Hepatocyte (in vitro differentiated cells): ENCODE data around the gene SBF1. TPM values are rescaled to one million over a fixed set of nuclear protein-coding genes. Genes with fewer than 3 reads are reported as not detected.

Experiments
- DNase-seq: peaks from one replicate; pipeline ENCODE4 v3.0.0-alpha.2; 2016; ENCODE audit warnings: low spot score
- H2AFZ ChIP-seq: fragments of 200-600 bp; sonication (generic); 2 replicates; pipeline ENCODE4 v1.6.0; 2016; ENCODE audit warnings: antibody characterized with exemption, mild to moderate bottlenecking
- H3K27ac ChIP-seq: fragments of 200-600 bp; sonication (generic); 2 replicates; pipeline ENCODE4 v1.5.1; 2016; ENCODE audit warnings: mild to moderate bottlenecking
- H3K27me3 ChIP-seq: fragments of 200-600 bp; sonication (generic); 2 replicates; pipeline ENCODE4 v1.6.1; 2016
- H3K36me3 ChIP-seq: fragments of 200-600 bp; sonication (generic); replicated peaks from 2 replicates; pipeline ENCODE4 v1.5.1; 2016; ENCODE audit warnings: low read depth; ENCODE audit not compliant: insufficient read depth
- H3K4me1 ChIP-seq: fragments of 200-600 bp; sonication (generic); 2 replicates; pipeline ENCODE4 v1.5.1; 2016; ENCODE audit warnings: mild to moderate bottlenecking, moderate library complexity; ENCODE audit not compliant: insufficient read depth
- H3K4me2 ChIP-seq: fragments of 200-600 bp; sonication (generic); 2 replicates; pipeline ENCODE4 v1.6.0; 2016
- H3K4me3 ChIP-seq: fragments of 200-600 bp; sonication (generic); 2 replicates; pipeline ENCODE4 v1.5.1; 2016; ENCODE audit warnings: mild to moderate bottlenecking
- H3K79me2 ChIP-seq: fragments of 200-600 bp; sonication (generic); 2 replicates; pipeline ENCODE4 v1.6.0; 2017; ENCODE audit warnings: mild to moderate bottlenecking
- H3K9me2 ChIP-seq: fragments of 200-600 bp; sonication (generic); replicated peaks from 2 replicates; pipeline ENCODE4 v1.6.0; 2017; ENCODE audit warnings: mild to moderate bottlenecking; ENCODE audit not compliant: insufficient read depth
- H3K9me3 ChIP-seq: fragments of 200-600 bp; sonication (generic); 2 replicates; pipeline ENCODE4 v1.5.1; 2016; ENCODE audit warnings: low read depth, mild to moderate bottlenecking
- H4K20me1 ChIP-seq: fragments of 200-600 bp; sonication (generic); 2 replicates; pipeline ENCODE4 v1.6.0; 2016; ENCODE audit warnings: mild to moderate bottlenecking; ENCODE audit not compliant: insufficient read depth, poor library complexity, severe bottlenecking
- EZH2 ChIP-seq: fragments of 200-600 bp; sonication (generic); IDR thresholded peaks from 2 replicates; pipeline ENCODE4 v1.6.1; 2016; ENCODE audit warnings: antibody characterized with exemption, mild to moderate bottlenecking, borderline replicate concordance
- EZH2phosphoT487 ChIP-seq: fragments of 200-600 bp; sonication (generic); IDR thresholded peaks from one replicate; pipeline ENCODE4 v1.6.1; 2018; ENCODE audit warnings: antibody characterized with exemption, mild to moderate bottlenecking, low read depth, moderate library complexity; ENCODE audit not compliant: unreplicated experiment, severe bottlenecking
- WGBS: methylation state at CpG from one replicate; pipeline ENCODE4 v1.1.6; 2016; ENCODE audit warnings: low lambda C conversion rate; ENCODE audit errors: missing lambda C conversion rate; 5-methylcytosine and 5-hydroxymethylcytosine counted together
- polyA plus RNA-seq: library from polyadenylated mRNA; unstranded; fragments of >200 nt; fragmentation: Nextera tagmentation; extraction: Ambion mirVana; gene quantifications from 2 replicates; pipeline ENCODE4 v1.2.1, GENCODE V29; 2016
- total RNA-seq: library from RNA; depleted of rRNA; stranded (reverse); fragments of >200 nt; gene quantifications from 2 replicates; pipeline ENCODE4 v1.2.3, GENCODE V29; 2014
- TF ChIP-seq, protein P1 (sequence below): fragments of 200-600 bp; sonication (generic); IDR thresholded peaks from 2 replicates; pipeline ENCODE4 v1.5.1; 2016; ENCODE audit warnings: antibody characterized with exemption, mild to moderate bottlenecking; ENCODE audit not compliant: poor library complexity

The SBF1 gene
- total and polyA plus RNA-seq, 2 experiments from 2014 or later: 34.5 to 49.5 TPM

DNA sequence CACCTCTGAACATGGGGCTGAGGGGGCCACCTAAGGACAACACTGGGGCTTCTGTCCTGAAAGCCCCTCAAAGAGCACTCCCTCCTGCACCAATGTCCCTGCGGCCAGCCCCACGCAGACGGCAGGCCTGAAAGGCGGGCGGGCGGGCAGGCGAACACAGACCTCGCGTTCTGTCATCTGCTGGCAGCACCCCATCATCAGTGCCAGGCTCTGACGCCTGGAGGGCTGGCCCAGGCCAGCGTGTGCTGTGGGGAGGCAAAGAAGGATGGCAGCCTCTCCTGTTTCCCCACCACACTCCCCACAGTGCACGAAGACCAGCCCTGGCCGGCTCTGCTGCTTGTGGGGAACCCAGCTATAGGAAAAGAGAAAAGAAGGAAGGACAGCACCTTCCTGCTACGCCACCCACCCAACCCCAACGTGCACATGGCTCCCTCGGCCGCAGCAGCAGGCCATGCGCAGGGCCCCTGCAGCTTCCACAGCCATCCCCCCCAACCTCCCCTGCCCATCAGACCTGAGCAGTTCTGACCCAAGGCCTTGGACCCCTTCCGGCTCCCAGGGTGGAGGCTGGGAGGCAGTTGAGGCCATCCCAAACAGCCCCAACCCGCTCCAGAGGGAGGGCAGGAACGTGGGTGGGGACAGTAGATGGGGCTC, 3.5 kb downstream of the SBF1 start:
- 92% methylated on average over 21 of the region's 21 CpGs for WGBS
- DNase-seq: no peak
- TF ChIP-seq EZH2: no peak
- TF ChIP-seq, protein P1, sequence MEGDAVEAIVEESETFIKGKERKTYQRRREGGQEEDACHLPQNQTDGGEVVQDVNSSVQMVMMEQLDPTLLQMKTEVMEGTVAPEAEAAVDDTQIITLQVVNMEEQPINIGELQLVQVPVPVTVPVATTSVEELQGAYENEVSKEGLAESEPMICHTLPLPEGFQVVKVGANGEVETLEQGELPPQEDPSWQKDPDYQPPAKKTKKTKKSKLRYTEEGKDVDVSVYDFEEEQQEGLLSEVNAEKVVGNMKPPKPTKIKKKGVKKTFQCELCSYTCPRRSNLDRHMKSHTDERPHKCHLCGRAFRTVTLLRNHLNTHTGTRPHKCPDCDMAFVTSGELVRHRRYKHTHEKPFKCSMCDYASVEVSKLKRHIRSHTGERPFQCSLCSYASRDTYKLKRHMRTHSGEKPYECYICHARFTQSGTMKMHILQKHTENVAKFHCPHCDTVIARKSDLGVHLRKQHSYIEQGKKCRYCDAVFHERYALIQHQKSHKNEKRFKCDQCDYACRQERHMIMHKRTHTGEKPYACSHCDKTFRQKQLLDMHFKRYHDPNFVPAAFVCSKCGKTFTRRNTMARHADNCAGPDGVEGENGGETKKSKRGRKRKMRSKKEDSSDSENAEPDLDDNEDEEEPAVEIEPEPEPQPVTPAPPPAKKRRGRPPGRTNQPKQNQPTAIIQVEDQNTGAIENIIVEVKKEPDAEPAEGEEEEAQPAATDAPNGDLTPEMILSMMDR: no peak
- no peak for TF ChIP-seq EZH2phosphoT487
- no peaks in the 10 kb centered on the region for H3K27me3 ChIP-seq
- H3K4me3 ChIP-seq: no peak overlapping the region
- H3K79me2 ChIP-seq: peaks cover 63% of the 10 kb centered on the region
- H3K9me2 ChIP-seq: no peaks in the 10 kb centered on the region
- H2AFZ ChIP-seq: no peak overlapping the region
- H3K4me1 ChIP-seq: peaks cover 42% of the 10 kb centered on the region
- no peaks in the 10 kb centered on the region for H3K36me3 ChIP-seq
- no peaks in the 10 kb centered on the region for H3K9me3 ChIP-seq
- H4K20me1 ChIP-seq: peaks cover 65% of the 10 kb centered on the region
- H3K27ac ChIP-seq: no peak overlapping the region
- no peak overlapping the region for H3K4me2 ChIP-seq

DNA sequence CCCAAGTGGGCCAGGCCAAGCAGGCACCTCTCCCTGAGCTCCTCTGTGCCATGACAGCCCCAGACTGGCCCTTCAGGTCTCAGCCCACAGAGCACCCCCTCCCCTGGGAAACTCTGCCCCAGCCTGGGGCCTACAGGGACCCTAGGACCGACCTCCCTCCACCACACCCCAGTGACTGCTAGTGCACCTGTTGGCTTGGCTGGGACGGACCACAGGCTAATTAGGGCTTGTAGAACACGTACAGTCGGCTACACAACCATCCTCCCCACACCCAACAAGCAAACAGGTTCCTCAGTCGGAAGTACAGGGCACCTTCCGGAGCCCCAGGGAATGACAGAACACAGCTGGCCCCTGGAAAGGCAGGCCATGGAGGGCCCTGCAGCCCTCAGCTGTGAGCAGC, 4.3 kb downstream of the SBF1 start:
- no peak overlapping the region for H3K4me3 ChIP-seq
- H3K4me2 ChIP-seq: peak overlapping the region; percentile 46
- WGBS: 78% methylated on average over 6 of the region's 6 CpGs
- peaks cover 42% of the 10 kb centered on the region for H3K4me1 ChIP-seq
- H3K27ac ChIP-seq: peak overlapping the region; percentile 46
- no peaks in the 10 kb centered on the region for H3K36me3 ChIP-seq
- no peaks in the 10 kb centered on the region for H3K27me3 ChIP-seq
- TF ChIP-seq EZH2 (no peak), EZH2phosphoT487 (no peak)
- TF ChIP-seq, protein P1: no peak
- no peak for DNase-seq
- H3K79me2 ChIP-seq: peaks cover 63% of the 10 kb centered on the region
- no peaks in the 10 kb centered on the region for H3K9me3 ChIP-seq
- no peak overlapping the region for H2AFZ ChIP-seq
- H3K9me2 ChIP-seq: no peaks in the 10 kb centered on the region
- H4K20me1 ChIP-seq: peaks cover 65% of the 10 kb centered on the region

DNA sequence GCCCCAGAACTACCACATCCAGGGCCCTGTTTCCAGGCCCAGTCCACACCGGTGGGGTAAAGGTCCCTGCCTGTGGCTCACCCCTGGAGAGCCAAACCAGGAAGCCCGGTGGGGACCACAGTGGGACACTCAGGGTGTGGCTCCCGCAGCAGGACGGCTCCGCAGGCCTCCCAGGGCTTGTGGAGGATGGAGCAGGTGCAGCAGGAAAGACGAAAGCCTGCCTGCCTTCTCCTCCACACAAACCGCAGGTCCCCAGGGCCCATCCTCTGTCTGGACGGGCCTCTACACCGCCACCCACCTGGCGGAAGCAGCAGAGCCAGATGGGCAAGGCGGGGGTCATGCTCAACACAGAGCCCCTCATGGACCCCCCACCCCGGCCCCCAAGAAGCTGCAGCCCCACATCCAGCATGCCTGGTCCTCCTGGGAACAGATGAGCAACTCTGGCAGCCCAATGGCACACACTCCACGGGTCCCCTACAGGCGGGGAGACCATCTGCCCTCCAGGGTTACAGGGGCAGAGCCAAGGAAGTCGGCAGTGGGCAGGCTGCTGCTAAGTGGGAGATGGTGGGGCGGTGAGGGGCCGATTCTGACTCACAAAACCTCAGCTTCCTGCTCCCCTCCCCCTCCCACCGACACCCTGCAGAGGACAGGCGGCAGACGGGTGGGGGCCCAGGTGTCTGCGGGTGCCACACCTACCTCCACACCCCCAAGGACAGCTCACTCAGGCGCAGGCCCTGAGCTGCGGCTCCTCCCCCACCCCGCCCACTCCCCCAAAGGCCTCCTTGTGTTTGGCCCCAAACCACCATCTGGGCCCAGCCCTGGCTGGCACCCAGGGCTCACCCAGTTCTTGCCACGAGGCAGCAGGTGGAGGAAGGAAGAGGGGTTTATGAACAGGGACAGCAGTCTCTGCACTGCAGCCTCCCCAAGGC, 5.2 kb downstream of the SBF1 start:
- peaks cover 63% of the 10 kb centered on the region for H3K79me2 ChIP-seq
- no peaks in the 10 kb centered on the region for H3K36me3 ChIP-seq
- no peak overlapping the region for H3K4me3 ChIP-seq
- no peak overlapping the region for H2AFZ ChIP-seq
- H3K9me3 ChIP-seq: no peaks in the 10 kb centered on the region
- TF ChIP-seq, protein P1: no peak
- TF ChIP-seq EZH2 (no peak), EZH2phosphoT487 (no peak)
- WGBS: 66% methylated on average over 16 of the region's 25 CpGs
- no peaks in the 10 kb centered on the region for H3K9me2 ChIP-seq
- peak; percentile 65 for DNase-seq
- H3K4me1 ChIP-seq: peaks cover 42% of the 10 kb centered on the region
- H3K27ac ChIP-seq: peak overlapping the region; percentile 46
- peak overlapping the region; percentile 46 for H3K4me2 ChIP-seq
- peaks cover 65% of the 10 kb centered on the region for H4K20me1 ChIP-seq
- H3K27me3 ChIP-seq: no peaks in the 10 kb centered on the region
